Epithelial cell of prostate (primary cell): ENCODE measurements around the gene EIF4B.

Experiments used
- DNase-seq: peaks from one replicate; pipeline ENCODE4 v3.0.0-alpha.2; 2011; ENCODE audit warnings: low read depth, low spot score
- H3K27ac ChIP-seq: fragments of 450-650 bp; 2 replicates; pipeline ENCODE4 v1.5.1; 2017; ENCODE audit warnings: mild to moderate bottlenecking

Gene EIF4B

GRCh38 chr12:53044052-53044581 is 37.9 kb downstream of the EIF4B start:
- H3K27ac ChIP-seq = no peak overlapping the region
- DNase-seq = no peak

- H3K27ac ChIP-seq = no peak overlapping the region
- no peak for DNase-seq
Measured at GRCh38 chr12:53044896-53045695, 38.8 kb downstream of the EIF4B start.

GRCh38 chr12:53045696-53046045 is 39.4 kb downstream of the EIF4B start:
- DNase-seq = no peak
- H3K27ac ChIP-seq = peak overlapping the region; percentile 88

GRCh38 chr12:53046655-53047220 is 40.5 kb downstream of the EIF4B start:
- DNase-seq = no peak
- peak overlapping the region; percentile 88 for H3K27ac ChIP-seq

- H3K27ac ChIP-seq = peak overlapping the region; percentile 88
Measured at GRCh38 chr12:53047221-53048032, 41.2 kb downstream of the EIF4B start.

GRCh38 chr12:53048033-53048779 is 42.0 kb downstream of the EIF4B start:
- DNase-seq = no peak
- peak overlapping the region; percentile 88 for H3K27ac ChIP-seq

More at GRCh38 chr12:53047221-53048032, 41.2 kb downstream of the EIF4B start:
- DNase-seq = no peak

GRCh38 chr12:53048780-53049401 is 42.6 kb downstream of the EIF4B start:
- no peak for DNase-seq
- H3K27ac ChIP-seq = peak overlapping the region; percentile 88

GRCh38 chr12:53049571-53050318 is 43.5 kb downstream of the EIF4B start, which contains the start of gene TNS2:
Gene TNS2, plus strand, starts transcription at chr12:53050065. Its CDS starts 121 bp downstream, at chr12:53050186.
- peak within 1 kb of the TSS; percentile 88 for H3K27ac ChIP-seq
- no peak for DNase-seq

- peak overlapping the region; percentile 88 for H3K27ac ChIP-seq
Measured at GRCh38 chr12:53050426-53051057, 44.3 kb downstream of the EIF4B start.

GRCh38 chr12:53051058-53051880 is 45.0 kb downstream of the EIF4B start:
- H3K27ac ChIP-seq = no peak overlapping the region
- DNase-seq = no peak

More at GRCh38 chr12:53050426-53051057, 44.3 kb downstream of the EIF4B start:
- DNase-seq = no peak

- no peak overlapping the region for H3K27ac ChIP-seq
- no peak for DNase-seq
Measured at GRCh38 chr12:53051881-53052412, 45.7 kb downstream of the EIF4B start.

- peak overlapping the region; percentile 88 for H3K27ac ChIP-seq
- no peak for DNase-seq
Measured at GRCh38 chr12:53052419-53053217, 46.4 kb downstream of the EIF4B start.

- no peak for DNase-seq
- H3K27ac ChIP-seq = peak overlapping the region; percentile 88
Measured at GRCh38 chr12:53053218-53054111, 47.2 kb downstream of the EIF4B start.

GRCh38 chr12:53054112-53054878 is 48.0 kb downstream of the EIF4B start:
- peak overlapping the region; percentile 88 for H3K27ac ChIP-seq
- DNase-seq = peak; percentile 75
